DMS153 treated with DMSO at 0.1 percent for 48 hours (cell line): ENCODE data around the gene EBF4.

Source experiments
- DNase-seq: peaks from one replicate; lab custom pipeline; 2025; ENCODE audit not compliant: unreplicated experiment; lab: John Stamatoyannopoulos, UW

Gene EBF4

DNA sequence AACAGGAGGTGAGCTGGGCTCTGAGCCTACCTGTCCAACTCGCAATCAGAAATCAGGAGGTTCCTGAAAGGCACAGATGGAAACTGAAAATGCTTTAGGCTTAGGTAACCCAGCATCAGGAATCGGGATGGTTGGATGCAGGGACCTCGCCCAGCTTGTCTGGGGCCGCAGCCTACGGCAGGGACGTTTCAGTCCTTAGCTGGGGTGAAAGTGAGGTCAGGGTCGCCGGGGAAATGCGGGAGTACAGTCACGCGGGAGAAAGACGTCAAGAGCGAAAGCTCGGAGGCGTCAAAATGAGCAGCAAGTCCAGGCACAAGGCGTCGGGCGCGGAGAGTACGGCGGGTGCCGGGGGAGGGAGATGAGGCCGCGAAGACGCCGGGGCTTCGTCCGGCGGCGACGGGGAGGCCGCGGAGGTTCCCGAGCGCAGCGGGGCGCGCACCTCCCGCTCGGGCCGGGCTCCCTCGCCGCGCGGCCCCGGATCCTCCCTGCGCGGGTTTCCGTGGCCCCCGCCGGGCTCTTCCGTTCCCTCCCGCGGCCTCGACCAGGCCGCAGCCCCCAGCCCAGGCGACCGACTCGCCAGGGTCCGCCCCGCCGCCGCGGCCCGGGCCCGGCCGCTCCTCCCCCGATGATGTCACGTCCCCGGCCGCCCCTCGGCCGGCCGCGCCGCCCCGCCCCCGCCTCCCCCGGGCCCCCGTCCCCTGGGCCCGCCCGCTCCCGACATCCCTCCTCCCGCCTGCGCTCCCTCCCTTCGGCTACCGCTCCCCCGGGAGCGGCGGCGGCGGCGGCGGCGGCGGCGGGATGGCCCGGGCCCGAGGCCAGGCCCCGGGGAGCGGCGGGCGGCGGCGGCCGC lies at the start of gene EBF4:
Gene EBF4 (plus strand): TSS at position 745 of the 850 bp plus-strand sequence. CDS start 866 bp downstream, outside the sequence.
- DNase-seq: no peak

- DNase-seq: no peak
These were observed 48.9 kb upstream of the EBF4 start for GRCh38 chr20:2643708-2644107.

GRCh38 chr20:2651772-2652723 lies 40.5 kb upstream of the EBF4 start, which contains the start of gene NOP56:
TSS of gene NOP56 (plus strand) at chr20:2652632. CDS start at chr20:2652661, 29 bp downstream.
- peak; percentile 78 for DNase-seq

- DNase-seq: no peak
These were observed 39.6 kb upstream of the EBF4 start for GRCh38 chr20:2652724-2653555.

GRCh38 chr20:2653556-2654383 lies 38.8 kb upstream of the EBF4 start:
- DNase-seq: no peak

- DNase-seq: no peak
These were observed 38.2 kb upstream of the EBF4 start for GRCh38 chr20:2654384-2654822.

GRCh38 chr20:2654831-2655230 lies 37.7 kb upstream of the EBF4 start:
- no peak for DNase-seq

DNA sequence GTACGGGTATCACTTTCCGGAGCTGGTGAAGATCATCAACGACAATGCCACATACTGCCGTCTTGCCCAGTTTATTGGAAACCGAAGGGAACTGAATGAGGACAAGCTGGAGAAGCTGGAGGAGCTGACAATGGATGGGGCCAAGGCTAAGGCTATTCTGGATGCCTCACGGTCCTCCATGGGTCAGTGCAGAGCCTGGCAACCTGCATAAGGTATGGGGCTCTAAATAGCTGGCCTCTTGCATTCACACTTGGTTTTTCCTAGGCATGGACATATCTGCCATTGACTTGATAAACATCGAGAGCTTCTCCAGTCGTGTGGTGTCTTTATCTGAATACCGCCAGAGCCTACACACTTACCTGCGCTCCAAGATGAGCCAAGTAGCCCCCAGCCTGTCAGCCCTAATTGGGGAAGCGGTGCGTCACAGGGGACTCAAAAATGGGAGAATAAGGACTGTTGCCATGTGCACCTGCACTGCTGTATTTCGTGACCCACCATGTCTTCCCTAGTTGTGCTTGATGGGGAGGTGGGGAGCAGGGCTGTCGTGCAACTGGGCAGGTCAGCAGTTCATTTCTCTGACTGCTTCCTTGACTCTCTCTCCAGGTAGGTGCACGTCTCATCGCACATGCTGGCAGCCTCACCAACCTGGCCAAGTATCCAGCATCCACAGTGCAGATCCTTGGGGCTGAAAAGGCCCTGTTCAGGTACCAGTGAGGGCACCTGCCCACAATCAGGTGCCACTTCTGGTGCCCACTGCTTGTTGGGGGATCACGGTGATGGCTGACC lies 37.1 kb upstream of the EBF4 start:
- DNase-seq: no peak

DNA sequence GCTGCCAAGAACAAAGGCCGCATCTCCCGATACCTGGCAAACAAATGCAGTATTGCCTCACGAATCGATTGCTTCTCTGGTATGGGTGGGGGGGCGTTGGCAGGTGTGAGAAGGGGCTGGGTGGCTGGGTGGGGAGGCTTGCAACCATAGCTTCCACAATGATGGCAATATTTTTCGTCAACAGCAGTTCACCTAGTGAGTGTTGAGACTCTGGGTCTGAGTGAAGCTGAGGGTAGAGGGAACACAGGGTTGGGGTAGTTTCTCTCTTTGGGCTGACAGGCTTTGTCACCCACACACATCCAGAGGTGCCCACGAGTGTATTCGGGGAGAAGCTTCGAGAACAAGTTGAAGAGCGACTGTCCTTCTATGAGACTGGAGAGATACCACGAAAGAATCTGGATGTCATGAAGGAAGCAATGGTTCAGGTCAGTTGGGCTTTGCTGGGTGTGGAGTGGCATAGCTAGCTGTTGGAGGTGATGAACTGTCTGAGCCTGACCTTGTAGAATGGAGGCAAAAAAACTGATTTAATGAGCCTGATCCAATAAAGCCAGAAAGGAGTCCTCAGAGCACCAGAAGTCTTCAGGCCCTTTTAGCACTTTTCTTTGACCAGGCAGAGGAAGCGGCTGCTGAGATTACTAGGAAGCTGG lies 36.0 kb upstream of the EBF4 start:
- DNase-seq: no peak

- DNase-seq: no peak
These were observed 35.3 kb upstream of the EBF4 start for GRCh38 chr20:2657241-2657640.

- DNase-seq: no peak
These were observed 34.9 kb upstream of the EBF4 start for GRCh38 chr20:2657674-2658073.

DNA sequence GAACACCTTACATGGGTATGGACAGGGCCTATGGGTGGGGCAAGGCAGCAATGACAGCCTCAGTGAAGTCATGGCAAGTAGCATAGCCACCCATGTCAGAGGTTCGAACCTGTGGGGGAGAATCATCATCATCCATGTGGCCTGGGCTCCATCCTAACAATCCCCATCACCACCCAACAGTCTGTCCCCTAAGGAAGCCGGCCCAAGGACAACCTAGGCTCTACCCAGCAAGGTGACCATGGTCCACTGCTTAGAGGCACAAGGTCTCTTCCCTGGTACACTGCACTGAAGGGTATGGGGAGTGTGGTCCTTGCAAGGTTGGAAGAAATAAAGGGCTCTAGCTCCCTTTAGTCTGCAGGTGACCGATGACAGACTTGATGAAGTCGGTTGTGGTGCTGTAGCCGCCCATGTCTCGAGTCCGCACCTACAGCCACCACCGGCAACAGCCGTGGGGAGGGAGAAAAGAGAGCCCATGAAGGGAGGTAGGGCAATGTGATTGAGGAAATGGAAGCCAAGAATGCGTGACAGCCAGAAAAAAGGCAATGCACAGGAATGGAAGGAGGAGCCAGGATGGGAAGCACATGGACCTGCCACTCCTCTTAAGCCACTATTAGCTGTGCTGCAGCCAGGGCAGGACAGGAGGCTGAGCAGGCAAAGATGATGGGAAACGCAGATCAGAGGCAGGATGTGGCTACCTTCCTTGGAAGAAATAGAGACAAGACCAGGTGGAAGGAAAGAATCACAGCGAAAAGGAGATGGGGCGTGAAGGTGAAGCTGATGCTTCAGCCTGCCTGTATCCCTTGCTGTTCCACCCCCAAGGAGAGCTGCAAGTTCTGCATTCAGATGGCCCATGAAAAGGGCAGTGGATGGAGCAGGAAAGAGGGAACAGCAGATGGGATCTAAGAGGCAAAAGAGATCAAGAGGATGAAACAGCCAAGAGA lies 33.9 kb upstream of the EBF4 start:
- DNase-seq: no peak

DNA sequence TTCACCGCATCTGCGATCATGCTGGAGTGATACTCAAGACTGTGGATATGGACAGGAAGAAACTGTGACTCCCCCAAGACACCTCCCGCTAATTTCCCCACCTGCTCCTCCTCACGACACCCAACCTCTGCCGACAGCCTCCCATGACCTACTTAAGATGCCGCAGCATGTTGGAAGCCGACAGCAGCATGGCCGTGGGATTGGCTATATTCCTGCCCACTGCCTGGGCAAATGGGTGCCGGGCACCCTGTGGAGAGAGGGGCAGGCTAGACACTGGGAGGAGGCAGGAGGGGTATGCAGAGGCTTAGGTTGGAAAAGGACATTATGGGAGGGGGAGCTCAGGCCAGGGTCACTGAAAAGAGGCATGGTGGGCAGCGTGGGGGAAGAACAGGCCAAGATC lies 33.0 kb upstream of the EBF4 start:
- DNase-seq: no peak

GRCh38 chr20:2663364-2663886 lies 29.2 kb upstream of the EBF4 start:
- no peak for DNase-seq

DNA sequence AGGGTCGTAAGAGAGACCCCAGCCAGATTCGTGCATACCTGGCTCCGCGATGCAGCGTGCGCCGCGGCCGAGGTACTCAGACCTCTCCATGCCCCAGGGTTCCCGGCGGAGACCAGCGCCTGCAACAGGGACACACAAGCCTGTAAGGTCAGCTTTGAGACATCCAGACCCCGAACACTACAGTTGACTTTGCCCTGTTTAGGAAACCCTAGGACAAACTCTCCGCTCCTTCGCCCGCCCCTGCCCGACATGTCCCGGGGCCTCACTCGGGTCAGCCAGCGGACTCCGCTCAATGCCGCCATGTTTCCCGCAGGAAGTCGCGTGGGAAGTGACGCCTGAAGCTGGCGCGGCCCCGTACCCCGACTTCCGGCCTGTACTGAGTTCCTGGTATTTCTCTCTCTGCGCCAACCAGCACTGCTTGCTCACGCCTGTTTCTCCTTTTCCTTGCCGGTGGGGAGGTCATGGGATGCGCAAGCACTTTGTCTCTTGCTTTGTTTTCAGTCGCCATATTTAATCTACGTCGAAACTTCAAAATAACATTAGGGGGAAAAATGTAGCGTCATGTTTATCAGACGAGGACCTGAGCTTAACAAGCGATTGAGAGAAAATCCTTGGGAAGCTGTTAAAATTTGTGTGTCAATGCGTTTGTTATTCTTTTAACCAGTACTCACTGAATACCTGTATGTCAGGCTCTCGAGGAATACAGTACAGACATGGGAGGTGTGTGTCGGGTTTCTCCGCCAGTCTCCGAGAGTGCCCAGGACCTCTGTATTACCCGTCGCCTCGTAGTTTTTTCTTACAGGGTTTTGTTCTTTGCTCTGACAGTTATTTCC lies 28.5 kb upstream of the EBF4 start, which contains the start of gene IDH3B:
Gene IDH3B (minus strand): TSS at position 330 of the 833 bp plus-strand sequence. CDS start 28 bp downstream, at position 302.
- DNase-seq: peak; percentile 71

- DNase-seq: no peak
These were observed 20.6 kb upstream of the EBF4 start for GRCh38 chr20:2671977-2672376.
